ENCODE results near the gene HSH2D. TPM values are rescaled to one million over a fixed set of nuclear protein-coding genes. Genes with fewer than 3 reads are reported as not detected.

HSH2D gene, protein sequence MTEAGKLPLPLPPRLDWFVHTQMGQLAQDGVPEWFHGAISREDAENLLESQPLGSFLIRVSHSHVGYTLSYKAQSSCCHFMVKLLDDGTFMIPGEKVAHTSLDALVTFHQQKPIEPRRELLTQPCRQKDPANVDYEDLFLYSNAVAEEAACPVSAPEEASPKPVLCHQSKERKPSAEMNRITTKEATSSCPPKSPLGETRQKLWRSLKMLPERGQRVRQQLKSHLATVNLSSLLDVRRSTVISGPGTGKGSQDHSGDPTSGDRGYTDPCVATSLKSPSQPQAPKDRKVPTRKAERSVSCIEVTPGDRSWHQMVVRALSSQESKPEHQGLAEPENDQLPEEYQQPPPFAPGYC
- total RNA-seq (2021) (10.9 and 13.7 TPM in 2 replicates), Bru-seq, nascent RNA (percentile 54 among the genes with signal in this experiment), BruChase-seq, experiment 1, labeled RNA remaining after a 2-hour chase (percentile 57 among the genes with signal in this experiment), BruChase-seq, experiment 2, labeled RNA remaining after a 6-hour chase (percentile 55 among the genes with signal in this experiment)
- long read RNA-seq, partial matches to known transcripts = 4 of 13 reads
- long read RNA-seq, other reads (novel, unspliced or antisense) = 6 of 13 reads

DNA sequence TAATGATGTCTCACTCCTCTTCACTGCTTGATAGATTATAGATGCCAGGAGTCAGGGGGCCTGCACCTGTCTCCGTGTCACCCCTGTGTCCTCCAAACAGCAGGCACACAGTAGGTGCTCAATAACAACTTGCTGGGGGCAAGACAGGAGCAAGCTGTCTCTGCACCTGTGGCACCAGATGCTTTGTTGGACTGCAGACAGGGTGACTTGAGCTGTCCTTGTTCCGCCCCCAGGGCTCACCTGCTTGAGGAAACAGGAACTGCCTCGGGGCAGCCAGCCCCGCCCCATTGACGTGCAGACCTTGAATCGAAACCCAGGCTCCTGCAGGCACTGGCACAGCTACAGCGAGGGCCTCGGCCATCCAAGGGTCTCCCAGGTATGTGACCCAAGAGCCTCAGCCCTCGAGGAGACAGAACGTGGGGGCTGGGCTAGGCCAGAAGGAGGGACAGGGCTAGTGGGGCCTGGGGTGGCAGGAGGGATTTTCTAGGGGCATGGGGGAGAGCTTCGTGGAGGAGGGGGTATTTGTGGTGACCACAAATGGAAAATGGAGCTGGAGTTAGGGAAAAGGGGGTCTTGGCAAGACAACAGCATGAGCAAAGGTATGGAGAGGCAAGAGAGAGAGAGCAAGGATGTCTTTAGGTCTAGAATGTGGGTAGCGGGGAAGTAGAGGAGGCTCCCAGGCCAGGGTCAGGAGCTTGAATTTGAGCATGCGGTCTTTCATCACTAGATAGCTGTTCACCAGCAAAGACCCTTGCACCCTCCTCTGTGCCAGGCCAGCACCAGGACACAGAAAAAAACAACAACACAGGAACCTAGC is at the start of gene HSH2D:
Gene HSH2D, plus strand, starts transcription at position 287 of the 817 bp plus-strand sequence. CDS start 5,066 bp downstream, outside the sequence.
- H3K27me3 ChIP-seq (ENCODE audit: insufficient read depth, low read depth) = no peaks in the 10 kb centered on the region
- no TSS peak for BruUV-seq (replicated peaks)
- CTCF ChIA-PET = interaction anchor here (0.6 to 1.0 kb wide), 2 partner anchors 18 to 98 kb away, joined by 3 to 9 read pairs; no protein-coding TSS in a partner anchor
- no peaks in the 10 kb centered on the region for H4K20me1 ChIP-seq (ENCODE audit: insufficient read depth)
- H3K9me2 ChIP-seq (ENCODE audit: insufficient read depth) = no peaks in the 10 kb centered on the region
- H3K27ac ChIP-seq = peak within 1 kb of the TSS; percentile 71
- H3F3A ChIP-seq (ENCODE audit: insufficient read depth, low read depth) = peaks cover 20% of the 10 kb centered on the region; the same call in 1 of the 2 replicates
- peak within 1 kb of the TSS; percentile 80 for H3K4me2 ChIP-seq
- H3K9me3 ChIP-seq (ENCODE audit: insufficient read depth, low read depth) = no peaks in the 10 kb centered on the region
- no peak within 1 kb of the TSS for H2AFZ ChIP-seq
- H3K79me2 ChIP-seq (ENCODE audit: low read depth) = no peaks in the 10 kb centered on the region
- TF ChIP-seq, protein P1, sequence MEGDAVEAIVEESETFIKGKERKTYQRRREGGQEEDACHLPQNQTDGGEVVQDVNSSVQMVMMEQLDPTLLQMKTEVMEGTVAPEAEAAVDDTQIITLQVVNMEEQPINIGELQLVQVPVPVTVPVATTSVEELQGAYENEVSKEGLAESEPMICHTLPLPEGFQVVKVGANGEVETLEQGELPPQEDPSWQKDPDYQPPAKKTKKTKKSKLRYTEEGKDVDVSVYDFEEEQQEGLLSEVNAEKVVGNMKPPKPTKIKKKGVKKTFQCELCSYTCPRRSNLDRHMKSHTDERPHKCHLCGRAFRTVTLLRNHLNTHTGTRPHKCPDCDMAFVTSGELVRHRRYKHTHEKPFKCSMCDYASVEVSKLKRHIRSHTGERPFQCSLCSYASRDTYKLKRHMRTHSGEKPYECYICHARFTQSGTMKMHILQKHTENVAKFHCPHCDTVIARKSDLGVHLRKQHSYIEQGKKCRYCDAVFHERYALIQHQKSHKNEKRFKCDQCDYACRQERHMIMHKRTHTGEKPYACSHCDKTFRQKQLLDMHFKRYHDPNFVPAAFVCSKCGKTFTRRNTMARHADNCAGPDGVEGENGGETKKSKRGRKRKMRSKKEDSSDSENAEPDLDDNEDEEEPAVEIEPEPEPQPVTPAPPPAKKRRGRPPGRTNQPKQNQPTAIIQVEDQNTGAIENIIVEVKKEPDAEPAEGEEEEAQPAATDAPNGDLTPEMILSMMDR (conservative IDR thresholded peaks at IDR 0.05) = no peak
- TF ChIP-seq EZH2 (IDR thresholded peaks at IDR 0.05; ENCODE audit: low read depth) = no peak
- intact Hi-C loops (cut with micrococcal nuclease; ENCODE audit: unreplicated experiment) = loop anchor here (2.0 kb wide), 1 partner anchor 37 kb away; no protein-coding TSS in a partner anchor
- no peaks in the 10 kb centered on the region for H3K36me3 ChIP-seq (ENCODE audit: low read depth)
- DNase-seq = peak; percentile 88 to 94
- peaks cover 30% of the 10 kb centered on the region for H3K4me1 ChIP-seq (replicated peaks; ENCODE audit: insufficient read depth)
- POLR2A ChIA-PET (ENCODE audit: unreplicated experiment) = interaction anchor here (0.6 to 1.0 kb wide), 8 partner anchors 17 to 1454 kb away, joined by 3 to 15 read pairs (median 4); partner anchors contain the start of genes RAB8A and ZNF333
- peak within 1 kb of the TSS; percentile 52 for H3K4me3 ChIP-seq

DNA sequence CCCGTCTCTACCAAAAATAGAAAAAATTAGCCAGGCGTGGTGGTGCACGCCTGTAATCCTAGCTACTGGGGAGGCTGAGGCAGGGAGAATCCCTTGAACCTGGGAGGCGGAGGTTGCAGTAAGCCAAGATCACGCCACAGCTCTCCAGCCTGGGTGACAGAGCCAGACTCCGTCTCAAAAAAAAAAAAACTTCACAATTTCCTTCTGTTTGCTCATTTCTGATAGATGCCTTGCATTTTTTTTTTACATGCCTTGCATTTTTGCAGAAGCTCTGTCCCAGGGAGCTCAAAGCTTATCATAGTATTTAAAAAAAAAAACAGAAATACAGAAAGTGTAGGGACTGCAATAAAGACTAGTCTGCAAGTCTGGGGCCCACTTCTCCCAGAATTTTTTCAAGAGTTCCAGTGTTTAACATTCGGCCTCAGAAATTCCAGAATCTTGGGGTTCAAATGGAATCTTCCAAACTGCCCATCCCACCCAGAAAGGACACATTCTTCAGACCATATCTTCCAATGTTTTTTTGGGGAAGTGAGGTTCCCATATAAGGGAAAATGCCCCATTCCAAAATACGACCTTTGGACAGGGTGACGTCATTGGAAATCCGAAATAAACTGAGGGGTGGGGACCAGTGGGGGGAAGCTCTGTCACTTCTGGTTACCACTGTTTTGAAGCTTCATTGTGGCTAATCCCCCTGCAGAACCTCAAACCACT is 49.0 kb upstream of the HSH2D start:
- H3K36me3 ChIP-seq (ENCODE audit: low read depth) = peaks cover 55% of the 10 kb centered on the region

More for the DNA sequence above, 49.0 kb upstream of the HSH2D start:
- H3K4me1 ChIP-seq (replicated peaks; ENCODE audit: insufficient read depth) = peaks cover 87% of the 10 kb centered on the region
- H4K20me1 ChIP-seq (ENCODE audit: insufficient read depth) = no peaks in the 10 kb centered on the region
- BruUV-seq (replicated peaks) = no TSS peak
- no peak for DNase-seq
- no peaks in the 10 kb centered on the region for H3K27me3 ChIP-seq (ENCODE audit: insufficient read depth, low read depth)
- peaks cover 29% of the 10 kb centered on the region for H3K79me2 ChIP-seq (ENCODE audit: low read depth)
- no peaks in the 10 kb centered on the region for H3K9me3 ChIP-seq (ENCODE audit: insufficient read depth, low read depth)
- no peaks in the 10 kb centered on the region for H3K9me2 ChIP-seq (ENCODE audit: insufficient read depth)
- no peak overlapping the region for H2AFZ ChIP-seq
- intact Hi-C loops (cut with micrococcal nuclease; ENCODE audit: unreplicated experiment) = no loop called here
- no peak overlapping the region for H3K4me2 ChIP-seq
- peaks cover 88% of the 10 kb centered on the region for H3F3A ChIP-seq (ENCODE audit: insufficient read depth, low read depth)
- no peak overlapping the region for H3K4me3 ChIP-seq
- CTCF ChIA-PET = interaction anchor here (0.6 kb wide), 1 partner anchor 288 kb away, joined by 3 read pairs; no protein-coding TSS in a partner anchor
- H3K27ac ChIP-seq = peak overlapping the region; percentile 80
- TF ChIP-seq, protein P1 (conservative IDR thresholded peaks at IDR 0.05) = no peak
- TF ChIP-seq EZH2 (IDR thresholded peaks at IDR 0.05; ENCODE audit: low read depth) = no peak
- POLR2A ChIA-PET (ENCODE audit: unreplicated experiment) = interaction anchor here (0.6 to 0.7 kb wide), 4 partner anchors 24 to 116 kb away, joined by 3 to 8 read pairs (median 5); no protein-coding TSS in a partner anchor

Measured in PC-9 (cell line).